Suprapubic skin (tissue), 4 donors: ENCODE measurements around the gene MOB3B.

Experiments used
- CTCF ChIP-seq, 2 donors: fragments of 200-600 bp in 1 of 2; fragments of 450-650 bp in 1 of 2; sonication (generic) in 1 of 2; IDR thresholded peaks; one replicate each; pipeline ENCODE4 v1.5.1; 2016 to 2019; ENCODE audit warnings: antibody characterized with exemption in 2 of 2, mild to moderate bottlenecking in 1 of 2, moderate library complexity in 1 of 2
- EP300 ChIP-seq: sonication (generic); formaldehyde crosslinking; IDR thresholded peaks from one replicate; pipeline ENCODE4 v1.6.1; 2017; ENCODE audit warnings: antibody characterized with exemption
- POLR2A ChIP-seq, 2 donors: fragments of 450-650 bp; IDR thresholded peaks; one replicate each; pipeline ENCODE4 v1.6.1; 2017; ENCODE audit warnings: antibody characterized with exemption in 2 of 2, mild to moderate bottlenecking in 2 of 2, moderate library complexity in 2 of 2
- POLR2AphosphoS5 ChIP-seq, 3 donors: sonication (generic); formaldehyde crosslinking; IDR thresholded peaks; one replicate each; pipeline ENCODE4 v1.6.1; 2017; ENCODE audit warnings: antibody characterized with exemption in 3 of 3

- TF ChIP-seq POLR2A (IDR thresholded peaks at IDR 0.05) (no peak), CTCF (IDR thresholded peaks at IDR 0.05) (no peak), POLR2AphosphoS5 (IDR thresholded peaks at IDR 0.05) (no peak), EP300 (no peak)
Measured at GRCh38 chr9:27537027-27537435, 7.4 kb upstream of the MOB3B start.
